Measurements from ENCODE around the gene EVI5.

EVI5 gene

DNA sequence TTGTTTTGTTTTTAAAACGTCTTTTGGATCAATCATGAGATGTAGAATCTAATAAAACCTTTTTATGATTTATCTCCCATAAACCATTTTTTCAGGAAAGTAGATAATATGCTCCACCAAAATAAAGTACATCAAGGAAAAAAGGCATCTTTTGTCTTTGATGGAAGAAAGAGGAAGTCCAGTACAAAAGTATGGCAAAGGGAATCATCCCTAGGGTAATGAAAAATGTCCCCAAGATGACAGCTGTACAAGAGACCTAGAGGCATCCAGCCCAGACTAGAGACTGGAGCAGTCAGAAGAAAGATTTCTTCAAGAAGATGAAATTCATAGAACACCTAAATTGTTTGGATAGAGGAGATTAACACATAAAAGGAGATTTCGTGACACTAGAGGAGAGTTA is 265.9 kb downstream of the EVI5 start:
- DNase-seq (ENCODE audit: low read depth in 2 of 2): no peak

DNA sequence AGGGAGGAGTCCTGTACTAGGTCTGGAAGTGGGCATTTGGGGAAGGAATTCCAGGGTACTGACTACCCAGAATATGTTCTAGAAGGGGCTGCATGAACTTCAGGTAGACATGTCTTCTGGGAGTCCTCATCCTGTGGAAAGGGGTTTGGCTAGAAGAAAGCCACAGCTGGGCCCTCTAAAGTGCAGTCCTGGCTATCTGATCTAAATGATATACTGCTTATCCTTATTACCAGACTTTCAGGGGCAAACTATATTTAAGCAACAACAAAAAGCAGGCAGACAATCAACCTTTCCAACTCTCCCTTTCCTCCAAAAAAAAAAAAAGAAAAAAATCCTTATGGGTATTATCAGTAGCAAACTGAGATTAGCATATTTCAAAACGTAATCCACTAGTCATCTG is 268.3 kb downstream of the EVI5 start:
- no peak for DNase-seq (ENCODE audit: low read depth in 2 of 2)

DNA sequence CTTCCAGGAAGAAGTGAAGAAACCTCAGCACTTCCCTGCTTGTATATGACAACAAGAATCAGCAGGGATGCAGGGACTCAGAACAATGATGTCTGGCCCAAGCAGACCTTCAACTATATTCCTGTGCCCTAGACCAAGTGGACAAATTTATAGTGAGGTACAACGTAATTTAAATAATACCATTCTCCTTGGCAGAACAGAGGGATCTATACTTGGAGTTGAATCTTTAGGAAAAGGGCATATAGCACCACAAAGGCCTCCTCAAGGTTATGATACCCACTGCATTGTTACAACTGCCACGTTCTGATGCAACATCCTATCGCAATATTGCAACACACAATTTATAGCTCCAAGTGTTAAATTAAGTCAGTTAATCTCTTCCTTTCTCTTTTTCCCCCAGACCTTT is 269.1 kb downstream of the EVI5 start:
- DNase-seq (ENCODE audit: low read depth in 2 of 2): no peak

DNA sequence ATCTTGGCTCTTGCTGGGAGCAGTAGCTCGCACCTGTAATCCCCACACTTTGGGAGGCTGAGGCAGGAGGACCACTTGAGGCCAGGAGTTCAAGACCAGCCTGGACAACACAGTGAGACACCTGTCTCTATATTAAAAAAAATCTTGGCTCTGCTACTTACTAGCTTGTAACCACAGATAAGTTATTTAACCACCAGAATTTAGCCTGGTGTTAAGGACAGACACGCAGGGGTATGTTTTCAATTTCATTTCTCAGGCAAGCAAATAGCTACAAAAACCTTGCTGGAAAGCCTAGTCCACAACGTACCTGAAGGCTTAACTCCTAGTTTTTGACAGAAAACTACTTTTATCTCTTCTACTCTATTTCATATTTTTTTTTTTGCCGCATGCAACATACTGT is 273.4 kb downstream of the EVI5 start:
- no peak for DNase-seq (ENCODE audit: low read depth in 2 of 2)

DNA sequence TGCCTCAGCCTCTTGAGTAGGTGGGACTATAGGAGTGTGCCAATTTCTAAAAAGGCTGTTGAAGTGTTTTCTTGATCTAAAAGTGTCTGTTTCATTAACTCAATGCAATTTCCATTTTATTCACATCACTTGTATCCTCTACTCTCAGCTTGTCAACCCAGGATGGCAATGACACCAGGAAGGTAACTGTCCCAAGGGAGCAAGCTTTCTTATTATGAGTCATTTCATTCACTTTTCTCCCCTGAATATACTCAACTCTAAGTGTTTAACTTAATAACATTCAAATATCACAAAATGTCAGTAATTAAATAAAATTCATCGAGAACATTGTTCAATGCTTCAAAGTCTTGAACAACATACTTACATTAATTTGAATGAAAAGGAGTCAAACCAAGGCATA is 275.3 kb downstream of the EVI5 start:
- DNase-seq (ENCODE audit: low read depth in 2 of 2): no peak

DNA sequence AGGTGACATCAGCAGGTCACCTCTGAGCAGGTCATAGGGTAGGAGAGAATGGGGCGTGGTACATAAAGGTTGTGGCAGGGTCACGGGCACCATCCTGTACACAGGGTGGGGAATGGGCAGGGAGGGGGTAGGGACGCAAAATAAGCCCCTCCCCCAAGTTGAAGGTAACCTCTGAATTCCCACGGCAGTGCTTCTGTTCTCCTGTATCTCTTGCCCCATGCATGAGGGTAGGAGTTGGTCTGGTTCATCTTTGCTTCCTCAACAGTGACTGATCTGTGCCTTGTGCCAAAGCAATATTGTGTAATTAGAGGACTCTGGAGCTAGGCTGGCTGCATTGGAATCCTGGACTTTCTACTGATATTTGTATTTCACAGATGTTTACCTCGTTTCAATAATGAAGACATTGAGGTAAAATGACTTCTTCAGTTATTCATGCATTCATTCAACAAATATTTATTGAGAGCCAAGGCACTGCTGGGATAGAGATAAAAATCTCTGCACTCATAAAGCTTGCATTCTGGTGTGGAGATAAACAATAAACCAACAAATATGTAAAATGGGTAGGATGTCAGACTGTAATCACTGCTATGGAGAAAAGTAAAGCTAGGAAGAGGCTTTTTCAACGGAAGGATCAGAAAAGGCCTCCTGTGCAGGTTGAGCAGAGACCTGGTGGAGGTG is 279.8 kb downstream of the EVI5 start:
- DNase-seq (ENCODE audit: low read depth in 2 of 2): no peak

DNA sequence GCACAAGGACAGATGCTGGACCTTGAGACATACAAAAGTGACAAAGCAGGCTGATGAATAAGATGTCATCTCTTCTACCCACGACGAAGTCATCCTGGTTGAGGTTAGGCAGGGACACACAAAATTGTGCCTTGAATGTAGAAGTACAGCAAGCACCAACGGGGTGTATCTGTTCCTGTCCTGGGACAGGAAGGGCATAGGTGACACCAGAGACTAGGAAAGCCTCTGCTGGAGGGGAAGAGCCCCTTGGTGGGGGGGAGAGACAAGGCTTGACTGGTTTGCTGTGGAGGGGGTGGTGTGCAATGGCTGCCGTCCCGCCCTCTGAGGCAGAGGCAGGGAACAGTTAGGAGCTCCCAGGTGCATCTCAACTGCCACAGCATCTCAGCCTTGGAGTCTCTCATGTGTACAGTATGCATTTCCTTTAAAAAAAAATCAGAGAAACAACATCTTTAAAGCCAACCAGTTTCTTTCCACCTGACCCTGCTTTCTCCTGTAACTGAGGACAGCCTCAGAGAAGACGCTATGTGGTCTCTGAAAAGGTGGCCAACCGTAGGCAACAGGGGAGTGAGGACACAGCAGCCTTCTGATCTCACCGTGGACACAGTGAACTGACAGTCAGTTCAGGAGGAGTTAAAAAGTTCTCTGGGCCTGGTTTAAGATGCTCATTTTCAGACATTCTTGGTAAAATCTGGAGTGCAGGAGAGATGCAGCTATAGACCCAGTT is 280.5 kb downstream of the EVI5 start:
- DNase-seq (ENCODE audit: low read depth in 2 of 2): no peak

DNA sequence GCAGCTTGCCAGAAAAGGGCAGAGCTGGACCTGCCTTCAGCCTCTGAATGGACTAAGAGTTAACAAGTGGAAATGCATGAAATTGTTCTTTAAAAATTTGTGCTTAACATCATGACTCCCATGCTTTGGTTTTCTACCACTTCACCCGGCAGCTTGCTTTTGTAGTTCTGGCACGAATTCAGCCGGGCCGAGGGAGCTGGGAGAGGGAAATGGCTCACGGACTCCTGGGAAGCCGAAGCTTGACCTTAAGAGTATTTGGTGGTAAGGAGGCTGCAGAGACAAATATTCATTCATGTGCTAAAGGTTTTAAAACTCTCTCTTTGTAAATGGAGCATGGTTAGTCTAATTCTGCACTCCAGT is 281.0 kb downstream of the EVI5 start:
- DNase-seq (ENCODE audit: low read depth in 2 of 2): no peak

DNA sequence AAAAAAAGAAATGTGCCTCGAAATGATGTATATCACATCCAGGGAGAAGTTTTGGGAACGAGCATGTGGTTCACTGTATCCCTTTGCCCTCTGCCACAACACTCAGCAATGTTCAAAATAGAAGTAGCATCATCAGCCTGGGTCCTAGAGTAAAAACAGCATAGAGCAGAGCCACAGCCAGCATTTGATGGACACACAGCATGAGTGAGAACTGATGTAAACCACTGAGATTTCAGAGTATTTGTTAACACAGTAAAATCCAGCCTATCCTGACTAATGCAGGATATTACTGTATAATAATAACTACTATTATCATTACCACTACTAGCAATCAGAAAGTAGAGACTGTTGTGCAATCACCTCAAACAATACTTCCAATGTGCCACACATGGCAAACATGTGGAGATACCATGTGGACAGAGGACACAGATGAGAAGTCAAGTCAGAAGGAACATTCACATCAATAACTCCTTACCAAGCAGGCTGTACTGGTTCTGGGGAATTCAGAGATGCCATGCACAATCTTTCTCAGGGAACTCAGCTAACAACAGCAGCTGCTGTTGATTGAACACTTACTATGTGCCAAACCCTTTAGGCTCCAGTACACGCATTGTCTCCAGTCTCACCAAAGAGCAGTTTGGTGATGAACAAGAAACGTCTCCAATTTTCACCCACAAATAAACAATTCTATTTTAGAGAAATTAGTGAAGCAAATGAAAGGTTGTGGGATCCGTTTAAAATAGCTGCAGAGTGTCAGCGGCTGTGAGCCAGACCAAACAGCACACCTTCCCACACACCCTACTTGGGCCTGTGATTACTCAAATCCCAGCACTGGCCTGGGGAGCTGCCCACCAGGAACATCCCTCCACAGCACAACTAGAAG is 281.6 kb downstream of the EVI5 start:
- DNase-seq (ENCODE audit: low read depth in 2 of 2): no peak

DNA sequence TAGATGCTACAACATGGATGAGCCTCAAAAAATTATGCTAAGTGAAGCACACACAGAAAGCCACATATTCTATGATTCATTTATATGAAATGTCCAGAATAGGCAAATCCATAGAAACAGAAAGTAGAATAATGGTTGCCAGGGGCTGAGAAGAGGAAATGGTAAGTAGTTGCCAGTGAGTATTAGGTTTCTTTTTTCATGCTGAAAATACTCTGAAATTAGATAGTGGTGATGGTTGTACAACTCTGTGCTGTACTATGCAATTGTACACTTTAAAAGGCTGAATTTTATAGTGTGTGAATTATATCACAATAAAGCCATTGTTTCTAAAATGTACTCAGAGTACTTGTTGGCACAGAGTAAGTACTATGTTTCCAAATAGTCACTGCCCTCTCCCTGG is 282.7 kb downstream of the EVI5 start:
- no peak for DNase-seq (ENCODE audit: low read depth in 2 of 2)

DNA sequence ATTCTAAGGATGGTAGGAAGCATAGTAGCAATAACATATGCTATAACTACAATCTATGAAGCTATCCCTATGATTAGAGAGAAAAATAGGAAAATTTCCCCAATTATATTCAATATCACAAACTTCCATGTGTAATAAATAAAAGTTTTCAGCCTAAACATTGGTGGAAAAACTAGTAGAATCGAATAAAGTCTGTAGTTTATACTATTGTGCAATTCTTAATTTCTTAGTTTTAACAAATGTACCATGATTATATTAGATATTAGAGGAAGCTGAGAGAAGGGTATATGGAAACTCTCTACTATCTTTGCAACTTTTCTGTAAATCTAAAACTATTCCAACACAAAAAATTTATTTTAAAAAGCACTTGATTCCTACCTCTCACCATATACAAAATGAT is 284.4 kb downstream of the EVI5 start:
- no peak for DNase-seq (ENCODE audit: low read depth in 2 of 2)

DNA sequence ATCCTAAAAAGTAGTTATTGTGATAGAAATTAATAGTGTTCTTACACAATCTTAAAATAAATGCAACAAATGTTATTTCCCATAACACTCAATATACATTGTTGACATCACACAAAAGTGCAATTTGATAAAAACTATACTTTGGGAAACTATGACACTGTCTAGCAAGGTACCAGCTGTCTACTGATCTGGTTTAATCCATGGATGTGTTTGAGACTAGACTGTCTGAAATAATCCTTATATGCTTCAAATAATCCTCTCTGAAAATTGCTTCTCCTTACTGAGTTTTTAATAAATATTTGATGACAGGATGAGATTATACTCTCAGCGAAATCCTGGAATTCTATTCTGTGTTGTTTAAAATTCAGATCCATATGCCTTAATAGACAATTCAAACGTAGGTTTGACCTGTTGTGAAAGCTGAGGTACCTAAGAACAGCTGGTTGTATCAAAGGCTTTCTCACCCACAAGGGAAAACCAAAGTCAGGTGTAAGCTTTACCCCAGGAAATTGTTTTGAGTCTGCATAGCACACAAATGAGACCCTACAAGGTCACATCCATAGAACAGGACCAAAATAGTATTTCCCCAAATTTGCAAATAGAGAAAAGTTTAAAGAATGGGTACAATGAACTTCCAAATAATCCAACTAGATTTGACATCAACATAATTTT is 289.4 kb downstream of the EVI5 start:
- DNase-seq (ENCODE audit: low read depth in 2 of 2): no peak

DNA sequence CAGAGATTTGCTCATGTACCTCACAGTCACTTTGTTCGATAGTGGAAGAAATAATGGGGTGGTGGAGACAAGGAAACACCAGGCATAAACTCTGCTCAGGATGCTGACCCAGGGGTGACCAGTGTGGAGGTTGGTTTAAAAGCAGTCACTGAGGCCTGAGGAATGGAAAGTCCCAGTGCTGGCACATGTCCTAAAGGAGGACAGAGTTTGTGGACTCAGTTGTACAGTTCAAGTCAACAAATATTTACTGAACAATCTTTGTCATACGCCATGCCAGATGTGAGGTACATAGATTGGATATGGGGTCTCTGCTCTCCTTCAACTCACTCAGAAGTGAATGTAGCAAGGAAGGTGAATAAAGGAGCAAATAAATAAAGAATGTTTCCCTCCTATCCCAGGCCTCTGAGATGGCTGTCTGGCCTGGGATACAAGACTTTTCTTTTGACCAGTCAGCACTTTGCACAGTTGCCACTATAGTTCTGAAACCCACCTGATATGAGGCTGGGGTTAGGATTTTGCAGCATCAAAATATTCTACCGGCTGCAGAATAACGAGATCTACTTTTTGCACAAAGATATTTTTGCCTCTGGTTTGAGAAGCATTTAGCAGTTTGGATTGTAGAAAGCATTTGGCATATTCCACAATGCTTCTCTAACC is 290.3 kb downstream of the EVI5 start:
- no peak for DNase-seq (ENCODE audit: low read depth in 2 of 2)

DNA sequence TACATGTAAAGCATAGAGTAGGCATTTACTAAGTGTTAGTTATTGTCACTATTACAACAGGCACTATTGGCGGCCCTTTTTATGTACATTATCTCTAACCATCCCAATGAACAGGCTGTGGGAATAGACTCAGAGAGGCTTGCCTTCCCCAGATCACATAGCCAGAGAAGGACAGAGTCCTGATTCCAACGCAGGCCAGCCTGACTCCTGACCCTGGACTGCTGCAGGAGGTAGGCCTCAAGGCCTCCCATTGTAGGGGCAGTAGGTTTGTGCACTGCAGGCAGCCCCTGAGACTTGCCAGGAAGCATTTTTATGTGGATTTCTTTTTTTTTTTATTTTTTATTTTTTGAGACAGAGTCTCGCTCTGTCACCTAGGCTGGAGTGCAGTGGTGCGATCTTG is 291.8 kb downstream of the EVI5 start:
- no peak for DNase-seq (ENCODE audit: low read depth in 2 of 2)

DNA sequence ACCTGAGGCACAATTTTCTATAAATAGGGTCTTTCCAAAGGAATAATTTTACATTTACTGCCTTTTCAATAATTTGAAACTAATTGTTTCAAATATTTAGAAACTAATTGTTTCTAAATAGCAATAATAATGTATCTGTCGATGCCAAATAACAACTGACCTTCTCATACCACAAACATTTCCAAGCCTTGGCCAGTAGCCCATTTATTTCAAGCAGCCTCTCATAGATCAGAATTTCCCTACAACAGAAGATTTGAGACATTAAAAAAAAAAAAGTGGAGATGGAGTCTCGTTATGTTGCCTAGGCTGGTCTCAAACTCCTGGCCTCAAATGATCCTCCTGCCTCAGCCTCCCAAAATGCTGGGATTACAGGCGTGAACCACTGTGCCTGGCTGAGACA is 296.1 kb downstream of the EVI5 start:
- DNase-seq (ENCODE audit: low read depth in 2 of 2): no peak

DNA sequence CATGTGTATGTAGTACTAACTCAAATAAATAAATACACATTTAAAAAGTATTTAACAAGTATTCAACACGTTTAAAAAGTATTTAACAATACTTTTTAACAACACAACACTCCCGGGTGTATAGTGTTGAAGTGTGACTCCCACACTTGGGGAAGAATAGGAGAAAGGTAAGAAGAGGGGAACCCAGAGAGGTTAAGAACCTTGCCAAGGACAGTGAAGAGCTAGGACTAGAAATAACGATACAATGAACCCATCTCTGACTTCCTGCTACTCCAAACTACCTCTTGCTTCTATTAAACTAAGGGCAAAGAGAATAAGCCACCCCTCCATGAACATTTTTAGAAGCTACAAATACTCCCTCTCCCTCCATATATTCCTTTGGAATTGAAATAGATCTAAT is 296.5 kb downstream of the EVI5 start:
- DNase-seq (ENCODE audit: low read depth in 2 of 2): no peak

DNA sequence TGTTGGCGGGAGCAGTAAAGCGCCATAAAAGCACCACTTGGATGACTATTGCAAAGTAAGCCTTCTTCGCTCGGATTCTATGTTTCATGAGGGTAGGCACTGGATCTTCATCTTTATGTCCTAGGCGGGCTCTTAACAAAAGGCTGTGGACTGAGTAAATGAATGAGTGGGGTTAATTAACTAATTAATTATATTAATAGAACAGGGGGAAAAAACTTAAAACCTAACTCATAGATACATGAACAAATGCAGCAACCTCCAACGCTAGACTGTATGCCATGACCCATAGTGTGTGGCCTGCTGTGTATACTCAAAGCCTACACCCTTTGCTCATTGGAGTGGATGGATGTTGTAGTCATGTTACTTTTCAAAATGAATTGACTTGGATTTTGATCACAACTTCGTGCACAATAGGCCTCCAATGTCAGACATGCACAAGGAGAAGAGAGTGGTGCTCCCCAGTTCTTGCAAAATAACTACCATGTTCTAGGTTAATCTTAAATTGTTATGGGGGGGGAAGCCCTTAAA is 297.8 kb downstream of the EVI5 start:
- no peak for DNase-seq (ENCODE audit: low read depth in 2 of 2)

DNA sequence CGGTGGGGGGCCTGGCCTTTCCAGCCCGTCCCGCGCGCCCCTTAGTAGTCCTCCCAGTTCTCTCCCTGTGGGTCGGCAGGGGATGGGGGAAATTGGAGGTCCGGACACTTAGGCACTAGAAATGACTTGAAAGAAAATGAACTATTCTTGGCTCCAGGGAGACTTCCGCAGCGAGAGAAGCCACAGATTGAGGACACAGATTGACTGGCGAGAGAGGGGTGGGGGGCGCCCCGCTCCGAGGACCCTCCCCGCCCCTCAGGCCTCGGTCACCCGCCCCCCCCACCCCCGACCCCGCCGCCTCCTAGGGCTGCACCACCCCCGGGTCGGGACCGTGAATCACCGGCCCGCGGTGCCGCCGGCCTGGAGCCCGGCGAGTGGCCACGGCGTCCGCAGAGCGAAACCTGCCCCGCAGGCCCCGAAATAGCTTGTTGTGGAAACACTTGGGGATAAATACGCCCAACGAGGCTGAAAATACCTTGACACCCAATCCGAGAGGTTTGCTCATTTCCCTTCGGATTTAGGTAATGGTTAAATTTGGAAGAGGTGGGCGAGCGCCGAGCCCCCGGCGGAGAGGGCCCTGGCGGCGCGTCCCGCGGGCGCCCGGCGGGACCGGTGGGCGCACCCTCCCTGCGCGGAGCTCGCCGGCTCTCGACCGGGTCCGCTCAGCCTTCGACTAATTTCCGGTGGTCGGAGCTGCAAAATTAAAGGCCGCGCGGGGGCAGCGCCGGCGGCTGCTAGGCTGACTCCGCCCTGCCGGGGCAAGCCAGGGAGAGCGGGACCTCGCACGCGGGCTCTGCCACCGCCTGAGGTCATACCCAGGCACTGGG is 298.4 kb downstream of the EVI5 start, which contains the start of gene GFI1:
GFI1 (minus strand) TSS at position 675 of the 827 bp plus-strand sequence. CDS start 3,438 bp downstream, outside the sequence.
- DNase-seq (ENCODE audit: low read depth in 2 of 2): peak; percentile 78 to 79

DNA sequence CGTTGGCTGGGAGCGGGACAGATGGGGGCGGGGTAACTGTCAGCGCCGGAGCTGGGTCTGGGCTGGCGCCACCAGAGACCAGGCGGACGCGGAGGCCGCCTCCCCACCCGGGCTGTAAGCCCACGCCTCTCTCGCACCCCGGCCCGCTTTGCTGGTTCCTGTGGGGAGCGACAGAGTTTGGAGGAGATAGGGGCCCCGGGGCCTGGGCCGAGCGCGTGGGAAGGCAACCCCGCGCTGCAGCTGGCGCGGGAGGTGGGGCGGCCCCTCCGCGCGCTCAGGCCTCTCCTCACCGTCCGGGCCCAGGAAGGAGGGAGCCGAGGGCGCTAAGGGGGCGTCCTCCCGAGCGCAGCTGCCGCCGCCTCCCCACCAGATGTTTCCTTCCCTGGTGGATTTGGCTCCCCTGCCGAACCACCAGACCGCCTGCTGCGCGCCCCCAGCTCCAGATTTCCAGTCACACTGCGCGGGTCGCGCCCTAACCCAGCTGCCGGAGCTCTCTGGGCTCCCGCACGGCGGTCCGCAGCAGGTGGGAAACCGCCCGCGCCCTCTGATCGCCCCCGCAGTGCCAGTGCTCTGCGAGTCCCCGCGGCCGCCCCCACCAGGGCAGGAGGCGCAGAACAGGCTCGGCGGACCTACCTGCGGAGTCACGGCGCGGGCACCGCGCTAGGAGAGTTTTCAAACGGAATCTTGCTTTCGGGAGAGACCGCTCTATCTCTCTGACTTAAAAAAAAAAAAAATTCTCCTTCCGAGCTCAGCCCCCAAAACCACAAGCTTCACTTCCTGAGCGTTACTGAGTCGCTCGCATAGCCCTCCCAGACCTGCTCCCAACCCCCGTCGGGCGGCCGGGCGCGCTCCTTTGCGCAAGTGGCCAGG is 299.3 kb downstream of the EVI5 start:
- peak; percentile 86 to 91 for DNase-seq (ENCODE audit: low read depth in 2 of 2)
